Transverse colon (tissue), 4 donors: ENCODE measurements around the gene MILR1. TPM values are rescaled to one million over a fixed set of nuclear protein-coding genes. Genes with fewer than 3 reads are reported as not detected.

Experiments
- DNase-seq: peaks from one replicate; pipeline ENCODE4 v3.0.0-alpha.2; 2019
- H3K27ac ChIP-seq, 4 donors: fragments of 200-600 bp; sonication (generic); 2 replicates each; pipeline ENCODE4 v1.5.1; 2016 to 2018; ENCODE audit warnings: inconsistent platforms in 4 of 4
- H3K27me3 ChIP-seq: fragments of 200-600 bp; sonication (generic); 2 replicates; pipeline ENCODE4 v1.5.1; 2017; ENCODE audit warnings: inconsistent platforms
- H3K36me3 ChIP-seq, 4 donors: fragments of 200-600 bp; sonication (generic); 2 replicates each; pipeline ENCODE4 v1.5.1; 2017 to 2019; ENCODE audit warnings: inconsistent platforms in 4 of 4
- H3K4me1 ChIP-seq, 4 donors: fragments of 200-600 bp; sonication (generic); 2 replicates each; pipeline ENCODE4 v1.5.1; 2017 to 2020; ENCODE audit warnings: inconsistent platforms in 4 of 4
- H3K4me3 ChIP-seq, 4 donors: fragments of 200-600 bp; sonication (generic); 1 replicate in 1 of 4; 2 replicates in 3 of 4; pipeline versions ENCODE4 v1.5.1 to v1.6.1; 2017 to 2019; ENCODE audit warnings: inconsistent platforms in 4 of 4
- H3K9me3 ChIP-seq, 2 donors: fragments of 200-600 bp; sonication (generic); 2 replicates each; pipeline ENCODE4 v1.5.1; 2017 to 2019; ENCODE audit warnings: inconsistent platforms in 2 of 2
- CTCF ChIP-seq, 5 experiments: fragments of 200-600 bp in 3 of 5; fragments of 450-650 bp in 2 of 5; sonication (generic) in 3 of 5; IDR thresholded peaks; 1 replicate in 2 of 5; 2 replicates in 3 of 5; pipeline ENCODE4 v1.5.1; 2016 to 2017; ENCODE audit warnings: antibody characterized with exemption in 5 of 5, inconsistent platforms in 3 of 5, mild to moderate bottlenecking in 2 of 5, moderate library complexity in 1 of 5
- EP300 ChIP-seq: sonication (generic); formaldehyde crosslinking; IDR thresholded peaks from one replicate; pipeline ENCODE4 v1.6.1; 2017; ENCODE audit warnings: antibody characterized with exemption, low read depth
- POLR2A ChIP-seq: fragments of 450-650 bp; IDR thresholded peaks from one replicate; pipeline ENCODE4 v1.6.1; 2016; ENCODE audit warnings: antibody characterized with exemption, mild to moderate bottlenecking, moderate library complexity
- POLR2AphosphoS5 ChIP-seq, 3 donors: sonication (generic); formaldehyde crosslinking; IDR thresholded peaks; one replicate each; pipeline ENCODE4 v1.6.1; 2016; ENCODE audit warnings: antibody characterized with exemption in 3 of 3
- WGBS, 2 donors: methylation state at CpG; one replicate each; pipeline ENCODE4 v1.1.5; 2018; ENCODE audit warnings: low coverage in 1 of 2; 5-methylcytosine and 5-hydroxymethylcytosine counted together
- in situ Hi-C, 4 donors: fragments of 200-750 bp; cut with MboI; loops; one replicate each; pipeline versions ENCODE4 v1.15.0 to v1.15.1; 2017; ENCODE audit warnings: low sequenced_read_pairs in 3 of 4, low pct_ligation_motif_present in 1 of 4, low pct_unique_long_range_greater_than_20kb in 1 of 4
- intact Hi-C: fragments of 100-400 bp; cut with DNase I; formaldehyde crosslinking; loops from one replicate; pipeline ENCODE4 v1.15.1; 2023; ENCODE audit warnings: low total_unique reads
- total RNA-seq, 4 donors: library from RNA; depleted of rRNA; stranded (reverse); fragments of >200 nt; gene quantifications; one replicate each; pipeline ENCODE4 v1.1.0, GENCODE V29; 2016

Gene MILR1, protein sequence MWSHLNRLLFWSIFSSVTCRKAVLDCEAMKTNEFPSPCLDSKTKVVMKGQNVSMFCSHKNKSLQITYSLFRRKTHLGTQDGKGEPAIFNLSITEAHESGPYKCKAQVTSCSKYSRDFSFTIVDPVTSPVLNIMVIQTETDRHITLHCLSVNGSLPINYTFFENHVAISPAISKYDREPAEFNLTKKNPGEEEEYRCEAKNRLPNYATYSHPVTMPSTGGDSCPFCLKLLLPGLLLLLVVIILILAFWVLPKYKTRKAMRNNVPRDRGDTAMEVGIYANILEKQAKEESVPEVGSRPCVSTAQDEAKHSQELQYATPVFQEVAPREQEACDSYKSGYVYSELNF
- total RNA-seq = 1 to 10 TPM in 2 of 4 donors, not detected in 2; 1.4 to 2.3 TPM

DNA sequence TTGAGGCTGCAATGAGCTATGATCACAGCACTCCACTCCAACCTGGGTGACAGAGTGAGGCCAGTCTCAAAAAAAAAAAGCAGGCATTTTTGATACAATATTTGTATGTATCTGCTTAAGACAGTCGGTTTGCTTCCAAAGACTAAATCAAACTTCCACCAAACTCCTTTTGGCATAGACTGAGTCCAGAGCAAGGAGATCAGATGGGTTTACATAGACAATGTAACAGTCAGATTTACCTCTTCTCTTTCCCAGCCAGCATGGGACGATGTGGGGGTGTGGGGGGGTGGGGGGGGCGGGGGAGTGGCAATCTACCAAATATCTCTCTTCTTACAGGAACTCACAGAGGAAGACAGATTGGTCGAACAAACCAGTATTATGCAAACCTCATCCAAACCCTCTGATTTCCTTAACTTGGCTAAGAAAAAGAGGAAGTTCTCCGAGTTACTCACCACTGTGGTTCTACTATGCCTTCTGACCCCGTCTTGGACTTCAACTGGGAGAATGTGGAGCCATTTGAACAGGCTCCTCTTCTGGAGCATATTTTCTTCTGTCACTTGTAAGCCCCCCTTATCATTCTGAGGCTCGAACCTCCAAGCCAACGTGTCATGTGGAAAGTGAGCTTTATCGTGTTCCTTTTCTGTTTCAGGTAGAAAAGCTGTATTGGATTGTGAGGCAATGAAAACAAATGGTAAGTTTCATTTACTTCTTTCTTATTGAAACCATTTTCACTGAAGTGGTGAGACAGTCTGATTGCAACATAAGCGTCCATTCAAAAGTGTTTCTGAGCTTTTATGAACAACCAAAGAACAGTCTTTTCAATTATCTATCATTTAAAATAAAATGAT lies at the start of gene MILR1:
Gene MILR1 (plus strand): TSS at position 451 of the 848 bp plus-strand sequence. CDS start 54 bp downstream, at position 505.
- H3K27me3 ChIP-seq = no peaks in the 10 kb centered on the region
- peak within 1 kb of the TSS in 1 of 4 donors; percentile 11 for H3K4me3 ChIP-seq
- intact Hi-C loops (no loop called here), in situ Hi-C loops (no loop called here)
- no peaks in the 10 kb centered on the region for H3K9me3 ChIP-seq
- DNase-seq = peak; percentile 24
- WGBS, 2 donors = 36 to 40% methylated on average over 8 to 10 of the region's 10 CpGs
- TF ChIP-seq POLR2AphosphoS5 (IDR thresholded peaks at IDR 0.05) (peak in 1 of 3 donors; percentile 31), POLR2A (no peak)
- H3K36me3 ChIP-seq = no peaks in the 10 kb centered on the region
- peaks cover 0 to 12% (median 0%) of the 10 kb centered on the region in 4 donors for H3K4me1 ChIP-seq
- H3K27ac ChIP-seq = peak within 1 kb of the TSS; percentile 55 to 76 (median 62)

GRCh38 chr17:64399767-64400156 lies 49.2 kb upstream of the MILR1 start:
- peaks cover 0 to 12% (median 7%) of the 10 kb centered on the region in 4 donors for H3K4me1 ChIP-seq
- DNase-seq = no peak
- no peaks in the 10 kb centered on the region for H3K36me3 ChIP-seq
- H3K9me3 ChIP-seq = no peaks in the 10 kb centered on the region
- H3K27me3 ChIP-seq = no peaks in the 10 kb centered on the region
- TF ChIP-seq EP300 (no peak), POLR2AphosphoS5 (IDR thresholded peaks at IDR 0.05) (no peak), POLR2A (no peak), CTCF (IDR thresholded peaks at IDR 0.05) (no peak)
- H3K27ac ChIP-seq = no peak overlapping the region
- 75 to 90% methylated on average over 1 of the region's 1 CpG for WGBS, 2 donors
- intact Hi-C loops (no loop called here), in situ Hi-C loops (no loop called here)
- no peak overlapping the region for H3K4me3 ChIP-seq

DNA sequence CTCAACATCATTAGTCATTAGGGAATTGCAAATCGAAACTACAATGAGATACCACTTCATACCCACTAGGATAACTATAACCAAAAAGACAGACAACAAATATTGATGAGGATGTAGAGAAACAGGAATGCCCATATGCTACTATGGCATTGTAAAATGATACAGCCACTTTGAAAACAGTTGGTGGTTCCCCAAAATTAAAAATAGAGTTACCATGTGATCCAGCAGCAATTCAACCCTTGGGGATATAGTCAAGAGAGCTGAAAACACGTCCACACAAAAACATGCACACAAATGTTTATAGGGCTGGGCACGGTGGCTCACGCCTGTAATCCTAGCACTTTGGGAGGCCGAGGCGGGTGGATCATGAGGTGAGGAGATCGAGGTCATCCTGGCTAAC lies 48.3 kb upstream of the MILR1 start:
- H3K4me1 ChIP-seq = peaks cover 0 to 11% (median 7%) of the 10 kb centered on the region in 4 donors
- no peak overlapping the region for H3K4me3 ChIP-seq
- no peak for TF ChIP-seq EP300
- TF ChIP-seq CTCF (IDR thresholded peaks at IDR 0.05) = no peak
- no peak for TF ChIP-seq POLR2A
- TF ChIP-seq POLR2AphosphoS5 (IDR thresholded peaks at IDR 0.05) = no peak
- H3K9me3 ChIP-seq = no peaks in the 10 kb centered on the region
- intact Hi-C loops = no loop called here
- no peaks in the 10 kb centered on the region for H3K36me3 ChIP-seq
- no peak overlapping the region for H3K27ac ChIP-seq
- no peaks in the 10 kb centered on the region for H3K27me3 ChIP-seq
- 65 to 77% methylated on average over 4 to 7 of the region's 7 CpGs for WGBS, 2 donors
- DNase-seq = no peak
- in situ Hi-C loops = no loop called here

- intact Hi-C loops (no loop called here), in situ Hi-C loops (no loop called here)
- 80 to 84% methylated on average over 5 to 8 of the region's 8 CpGs for WGBS, 2 donors
- Histone ChIP-seq H3K36me3 (no peaks in the 10 kb centered on the region), H3K4me3 (no peak overlapping the region), H3K9me3 (no peaks in the 10 kb centered on the region), H3K27ac (no peak overlapping the region), H3K27me3 (no peaks in the 10 kb centered on the region), H3K4me1 (peaks cover 0 to 4% (median under 1%) of the 10 kb centered on the region in 4 donors)
- no peak for DNase-seq
- no peak for TF ChIP-seq POLR2A
- TF ChIP-seq CTCF (IDR thresholded peaks at IDR 0.05) = no peak
- no peak for TF ChIP-seq EP300
- no peak for TF ChIP-seq POLR2AphosphoS5 (IDR thresholded peaks at IDR 0.05)
Measured at GRCh38 chr17:64401244-64401860, 47.6 kb upstream of the MILR1 start.
